ENCODE data around the gene LRRC71.

DNA sequence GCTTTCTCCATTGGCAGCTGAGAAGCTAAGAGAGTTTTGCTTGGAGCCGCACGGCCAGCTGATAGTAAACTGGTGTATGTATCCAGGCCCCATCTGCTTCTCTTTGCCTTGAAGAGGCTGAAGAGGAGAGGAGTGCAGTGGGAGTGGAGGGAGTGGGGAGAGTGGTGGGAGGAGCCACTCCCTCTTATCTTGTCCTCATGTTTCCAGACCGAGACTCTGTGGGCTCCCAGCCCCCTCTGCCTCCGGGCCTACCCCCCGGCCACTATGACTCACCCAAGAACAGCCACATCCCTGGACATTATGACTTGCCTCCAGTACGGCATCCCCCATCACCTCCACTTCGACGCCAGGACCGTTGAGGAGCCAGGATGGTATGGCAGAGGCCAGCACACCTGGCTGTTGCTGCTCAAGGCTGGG is 6.0 kb upstream of the LRRC71 start:
- TF ChIP-seq POLR2A (IDR thresholded peaks at IDR 0.05) = no peak
- TF ChIP-seq, protein P1, sequence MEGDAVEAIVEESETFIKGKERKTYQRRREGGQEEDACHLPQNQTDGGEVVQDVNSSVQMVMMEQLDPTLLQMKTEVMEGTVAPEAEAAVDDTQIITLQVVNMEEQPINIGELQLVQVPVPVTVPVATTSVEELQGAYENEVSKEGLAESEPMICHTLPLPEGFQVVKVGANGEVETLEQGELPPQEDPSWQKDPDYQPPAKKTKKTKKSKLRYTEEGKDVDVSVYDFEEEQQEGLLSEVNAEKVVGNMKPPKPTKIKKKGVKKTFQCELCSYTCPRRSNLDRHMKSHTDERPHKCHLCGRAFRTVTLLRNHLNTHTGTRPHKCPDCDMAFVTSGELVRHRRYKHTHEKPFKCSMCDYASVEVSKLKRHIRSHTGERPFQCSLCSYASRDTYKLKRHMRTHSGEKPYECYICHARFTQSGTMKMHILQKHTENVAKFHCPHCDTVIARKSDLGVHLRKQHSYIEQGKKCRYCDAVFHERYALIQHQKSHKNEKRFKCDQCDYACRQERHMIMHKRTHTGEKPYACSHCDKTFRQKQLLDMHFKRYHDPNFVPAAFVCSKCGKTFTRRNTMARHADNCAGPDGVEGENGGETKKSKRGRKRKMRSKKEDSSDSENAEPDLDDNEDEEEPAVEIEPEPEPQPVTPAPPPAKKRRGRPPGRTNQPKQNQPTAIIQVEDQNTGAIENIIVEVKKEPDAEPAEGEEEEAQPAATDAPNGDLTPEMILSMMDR (IDR thresholded peaks at IDR 0.05) = no peak

All from body of pancreas (tissue), 4 donors.